HG03432 (cell line): ENCODE measurements around the gene RYR2.
A peak's percentile ranks its signal among the peaks of the same experiment; 100 is the strongest.

Source experiments
- ATAC-seq: cut with Tn5 transposase; IDR thresholded peaks from one replicate; pipeline ENCODE4 v1.9.1; 2021; ENCODE audit warnings: mild to moderate bottlenecking, moderate library complexity; ENCODE audit not compliant: unreplicated experiment

The RYR2 gene

DNA sequence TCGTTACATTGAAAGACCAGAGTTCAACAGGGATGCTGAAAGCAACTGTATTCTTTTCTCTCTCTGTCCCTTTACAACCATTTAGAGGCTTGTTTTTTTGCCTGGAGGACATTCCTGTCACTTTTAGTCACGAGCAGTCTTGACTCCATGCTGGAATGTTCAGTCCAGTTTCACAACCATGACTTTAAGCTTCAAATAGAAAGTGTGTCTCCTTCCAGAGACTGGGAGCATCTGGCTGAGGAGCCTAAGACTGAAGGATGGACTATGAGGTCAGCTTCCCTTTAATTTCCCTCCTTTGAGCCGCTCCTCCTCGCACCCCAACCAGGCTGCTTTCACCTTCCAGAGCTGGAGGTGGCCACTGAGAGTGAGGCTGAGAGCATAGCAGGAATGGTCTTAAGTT is 10.5 kb upstream of the RYR2 start:
- no peak for ATAC-seq

DNA sequence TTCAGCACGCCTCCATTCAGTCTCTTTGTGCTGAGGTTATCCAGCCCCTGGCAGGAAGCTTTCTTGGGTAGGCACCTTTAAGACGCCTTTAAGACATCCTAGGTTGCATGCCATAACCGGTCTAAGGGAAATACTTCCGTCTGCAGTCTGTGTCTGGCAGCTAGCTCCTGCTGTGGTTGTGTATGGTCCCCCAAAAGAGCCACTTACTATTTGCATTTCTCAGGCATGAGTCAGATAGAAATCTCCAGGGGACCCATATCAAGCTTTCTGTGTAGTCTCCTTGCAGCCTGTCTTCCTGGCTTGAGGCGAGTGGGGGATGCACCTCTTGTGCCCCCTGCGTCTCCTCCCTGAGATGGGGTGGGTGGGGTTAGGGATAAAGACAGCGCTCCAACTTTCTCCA is 10.0 kb upstream of the RYR2 start:
- peak; percentile 94 for ATAC-seq

GRCh38 chr1:237033061-237033460 is 8.9 kb upstream of the RYR2 start:
- no peak for ATAC-seq

DNA sequence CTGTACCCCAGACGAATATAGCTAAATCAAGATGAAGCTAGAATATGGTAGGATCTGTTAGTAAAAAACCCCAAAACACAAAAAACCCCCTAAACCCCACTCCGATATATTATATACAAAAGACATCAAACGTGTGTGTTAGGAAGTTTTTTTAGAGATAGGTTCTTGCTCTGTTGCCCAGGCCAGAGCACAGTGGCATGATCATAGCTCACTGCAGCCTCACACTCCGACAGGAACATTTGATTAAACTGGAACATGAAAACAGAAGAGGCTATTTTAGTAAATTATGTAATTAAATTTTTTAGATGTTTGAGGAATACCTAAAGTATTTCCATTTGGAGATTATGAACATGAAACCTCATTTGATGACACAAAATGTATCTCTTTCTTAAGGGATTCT is 8.2 kb upstream of the RYR2 start:
- ATAC-seq, result no peak

GRCh38 chr1:237035759-237036158 is 6.2 kb upstream of the RYR2 start:
- no peak for ATAC-seq

- ATAC-seq, result no peak
Measured at GRCh38 chr1:237038211-237038610, 3.8 kb upstream of the RYR2 start.

DNA sequence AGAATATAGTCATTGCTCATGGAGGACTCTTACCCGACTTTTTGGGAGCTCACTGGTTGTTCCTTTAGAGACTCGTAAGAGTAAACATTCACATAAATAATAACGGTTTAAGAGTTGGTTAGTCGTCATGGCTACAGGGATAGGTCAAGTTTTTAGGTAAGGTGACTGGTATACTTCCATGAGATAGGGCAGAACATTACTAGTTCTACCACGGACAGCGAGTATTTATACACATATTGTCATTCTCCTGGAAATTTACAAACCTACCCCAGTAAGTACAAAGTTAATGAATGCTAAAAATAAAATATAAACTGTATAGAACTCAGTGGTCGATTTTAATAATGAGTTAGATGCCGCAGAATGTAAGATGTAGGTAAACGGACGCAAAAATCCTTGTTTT is 1.2 kb upstream of the RYR2 start:
- no peak for ATAC-seq

- no peak for ATAC-seq
Measured at GRCh38 chr1:237041461-237041794, 556 bp upstream of the RYR2 start.

DNA sequence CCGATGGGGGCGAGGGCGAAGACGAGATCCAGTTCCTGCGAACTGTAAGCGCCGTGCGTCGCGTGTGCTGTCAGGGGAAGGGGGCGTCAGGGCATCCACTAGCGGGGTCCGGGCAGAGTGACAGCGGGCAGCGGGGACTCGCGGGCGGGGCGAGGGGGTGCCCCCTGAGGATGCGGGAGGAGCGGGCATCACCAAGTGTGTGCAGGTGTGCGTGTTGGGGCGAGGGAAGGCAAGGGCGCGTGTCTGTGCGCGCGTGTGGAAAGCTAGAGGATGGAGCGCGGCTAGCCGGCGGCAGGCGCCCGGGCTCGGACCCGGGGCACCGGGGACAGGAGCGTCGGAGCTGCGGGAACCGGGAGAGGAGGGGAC is 525 bp downstream of the RYR2 start:
- ATAC-seq, result no peak

DNA sequence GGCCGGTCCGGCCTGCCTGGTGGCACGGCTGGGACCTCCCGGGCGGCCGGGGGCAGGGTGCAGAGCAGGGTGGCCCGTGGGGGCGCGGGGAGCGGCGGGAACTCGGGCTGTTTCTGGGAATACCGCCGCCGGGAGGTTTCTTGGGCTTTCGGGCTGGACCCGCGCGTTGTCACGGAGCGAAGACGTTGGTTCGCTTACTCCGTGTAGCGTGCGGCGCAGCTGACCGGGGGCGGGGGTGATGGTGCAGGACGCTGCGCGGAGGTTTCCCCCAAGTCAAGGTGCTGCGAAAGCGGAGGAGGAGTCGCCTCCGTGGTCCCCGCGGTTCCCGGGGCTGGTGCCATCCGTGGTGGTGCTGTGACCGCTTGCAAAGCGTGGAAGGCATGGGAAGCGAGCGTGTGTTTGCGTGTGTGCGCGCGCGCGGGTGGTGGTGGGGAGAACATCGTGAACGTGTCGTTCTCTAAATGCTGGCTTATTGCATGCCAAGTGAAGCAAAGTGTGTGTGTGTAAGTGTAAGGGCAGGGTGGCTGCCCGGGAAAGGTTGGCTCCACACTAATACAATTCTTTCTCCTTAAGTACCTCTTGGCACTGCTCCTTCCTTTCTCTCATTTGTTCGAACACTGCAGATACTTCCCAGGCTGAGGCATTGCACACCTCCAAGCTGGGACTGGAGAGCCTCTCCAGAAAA is 1.1 kb downstream of the RYR2 start:
- ATAC-seq, result no peak

- ATAC-seq, result no peak
Measured at GRCh38 chr1:237043846-237044636, 2.1 kb downstream of the RYR2 start.

DNA sequence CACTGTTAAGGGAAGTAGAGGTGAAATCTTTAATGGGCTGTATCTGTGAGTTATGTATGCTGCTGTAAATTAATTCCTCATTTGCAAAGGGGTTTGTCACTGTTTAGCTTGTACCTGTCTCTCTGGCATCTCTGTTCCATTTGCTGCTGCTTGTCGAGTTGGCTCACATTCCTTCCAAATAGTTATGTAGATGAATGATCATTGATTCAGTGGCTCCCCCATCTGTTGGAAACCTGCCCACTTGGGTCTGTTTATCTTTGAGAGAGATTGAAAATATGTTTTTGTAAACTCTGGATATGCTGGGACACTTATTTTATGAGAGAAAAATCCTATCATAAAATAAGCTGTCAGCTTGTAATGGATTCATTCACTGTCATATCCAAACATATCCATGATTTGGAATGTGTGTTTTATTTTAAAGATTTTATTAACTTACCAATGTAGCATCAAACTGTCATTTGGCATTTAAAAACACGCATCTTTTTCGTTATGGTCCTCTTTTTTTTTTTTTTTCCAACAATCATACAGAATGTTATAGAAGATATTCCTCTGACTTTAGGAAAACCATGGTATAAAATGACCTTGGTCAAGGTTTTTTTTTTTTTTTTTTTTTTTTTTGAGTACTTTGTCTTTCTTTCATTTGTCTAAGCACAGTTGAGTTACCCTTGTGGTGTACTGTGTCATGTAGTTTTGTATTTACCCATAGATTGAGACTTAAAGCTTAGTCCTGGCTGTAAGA is 3.5 kb downstream of the RYR2 start:
- ATAC-seq, result no peak

- ATAC-seq, result no peak
Measured at GRCh38 chr1:237048803-237049202, 6.8 kb downstream of the RYR2 start.

GRCh38 chr1:237050185-237050584 is 8.2 kb downstream of the RYR2 start:
- no peak for ATAC-seq

DNA sequence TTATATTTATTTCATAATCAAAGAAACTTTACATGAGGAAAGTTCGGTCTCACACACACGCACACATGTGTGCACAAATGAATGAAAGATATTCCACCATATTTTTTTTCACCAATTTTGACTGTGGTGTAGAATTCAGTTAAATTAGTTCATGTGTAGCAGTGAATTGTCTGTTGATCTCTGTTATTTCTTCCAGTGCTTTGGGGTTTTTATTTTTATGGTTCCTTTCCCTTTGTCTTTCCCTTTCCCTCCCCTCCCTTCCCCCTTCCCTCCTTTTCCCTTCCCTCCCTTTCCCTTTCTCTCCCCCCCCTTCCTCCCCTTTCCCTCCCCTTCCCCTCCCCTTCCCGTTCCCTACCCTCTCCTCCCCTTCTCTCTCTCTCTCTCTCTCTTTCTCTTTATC is 8.9 kb downstream of the RYR2 start:
- ATAC-seq, result no peak

DNA sequence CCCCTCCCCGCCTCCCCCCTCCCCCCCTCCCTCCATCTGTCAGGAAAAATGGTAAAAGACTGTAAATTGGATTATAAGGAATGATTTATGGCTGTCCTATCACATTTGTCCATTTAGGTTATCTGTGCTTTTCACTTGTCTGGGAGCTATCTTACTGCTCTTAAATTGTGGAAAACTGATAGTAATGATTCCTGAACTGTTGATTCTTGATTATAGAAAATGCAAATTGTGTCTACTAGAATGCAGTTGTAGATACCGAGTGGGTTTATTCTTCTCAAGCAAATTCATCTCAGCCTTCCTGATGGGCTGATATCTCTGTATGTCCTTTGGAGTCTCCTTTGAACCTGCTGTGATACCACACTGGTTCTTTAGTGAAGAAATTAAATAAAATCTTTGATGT is 12.3 kb downstream of the RYR2 start:
- ATAC-seq, result no peak

GRCh38 chr1:237058470-237058869 is 16.5 kb downstream of the RYR2 start:
- no peak for ATAC-seq

DNA sequence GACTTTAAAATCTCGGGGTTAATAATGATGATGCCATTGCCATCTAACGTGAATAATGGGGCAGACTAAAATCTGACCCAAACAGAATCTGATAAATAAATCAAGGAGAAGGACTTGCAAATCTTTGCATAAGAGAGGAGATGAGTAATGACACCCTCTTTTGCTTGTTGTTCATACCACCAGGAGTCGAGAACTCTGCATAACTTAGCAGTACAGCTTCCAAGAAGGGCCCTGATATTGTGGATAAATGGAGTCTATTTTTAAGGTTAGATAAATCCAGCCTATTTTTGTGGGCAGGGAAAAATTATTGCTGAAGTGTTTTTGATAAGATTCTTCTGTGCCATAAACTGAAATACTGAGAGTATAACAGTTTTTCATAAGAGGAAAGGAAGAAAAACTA is 17.3 kb downstream of the RYR2 start:
- ATAC-seq, result no peak

DNA sequence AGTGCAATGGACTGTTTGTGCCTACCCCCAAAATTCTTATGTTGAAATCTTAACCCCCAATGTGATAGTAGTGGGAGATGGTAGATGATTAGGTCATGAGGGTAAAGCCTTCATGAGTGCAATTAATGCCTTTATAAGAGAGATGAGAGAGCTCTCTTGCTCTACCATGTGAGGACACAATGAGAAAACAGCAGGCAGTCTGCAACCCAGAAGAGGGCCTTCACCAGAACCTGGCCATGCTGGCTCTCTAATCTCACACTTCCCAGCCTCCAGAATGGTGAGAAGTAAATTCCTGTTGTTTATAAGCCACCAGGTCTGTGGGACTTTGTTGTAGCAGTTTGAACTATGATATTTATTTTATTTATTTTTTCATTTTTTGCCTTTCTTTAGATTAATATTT is 21.0 kb downstream of the RYR2 start:
- ATAC-seq, result no peak

DNA sequence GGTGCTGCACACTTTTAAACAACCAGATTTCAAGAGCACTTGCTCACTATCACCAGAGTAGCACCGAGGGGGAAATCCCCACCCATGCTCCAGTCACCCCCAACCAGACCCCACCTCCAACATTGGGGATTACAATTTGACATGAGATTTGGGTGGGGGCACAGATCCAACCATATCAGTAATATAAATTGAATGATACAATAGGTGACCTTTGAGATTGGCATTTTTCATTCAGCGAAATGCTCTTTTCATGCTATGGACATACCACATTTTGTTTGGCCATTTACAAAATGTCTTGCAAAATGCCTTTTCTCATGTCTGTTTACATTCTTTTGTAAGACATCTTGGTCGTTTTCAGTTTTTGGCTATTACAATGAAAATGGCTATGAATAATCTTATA is 23.9 kb downstream of the RYR2 start:
- ATAC-seq, result no peak

GRCh38 chr1:237070519-237070918 is 28.5 kb downstream of the RYR2 start:
- ATAC-seq, result no peak
